HG02623 (cell line): Measurements from ENCODE around the gene IL17C.

Experiments
- ATAC-seq: cut with Tn5 transposase; IDR thresholded peaks from one replicate; pipeline ENCODE4 v1.9.1; 2021; ENCODE audit warnings: moderate library complexity; ENCODE audit not compliant: unreplicated experiment

The IL17C gene, protein sequence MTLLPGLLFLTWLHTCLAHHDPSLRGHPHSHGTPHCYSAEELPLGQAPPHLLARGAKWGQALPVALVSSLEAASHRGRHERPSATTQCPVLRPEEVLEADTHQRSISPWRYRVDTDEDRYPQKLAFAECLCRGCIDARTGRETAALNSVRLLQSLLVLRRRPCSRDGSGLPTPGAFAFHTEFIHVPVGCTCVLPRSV

DNA sequence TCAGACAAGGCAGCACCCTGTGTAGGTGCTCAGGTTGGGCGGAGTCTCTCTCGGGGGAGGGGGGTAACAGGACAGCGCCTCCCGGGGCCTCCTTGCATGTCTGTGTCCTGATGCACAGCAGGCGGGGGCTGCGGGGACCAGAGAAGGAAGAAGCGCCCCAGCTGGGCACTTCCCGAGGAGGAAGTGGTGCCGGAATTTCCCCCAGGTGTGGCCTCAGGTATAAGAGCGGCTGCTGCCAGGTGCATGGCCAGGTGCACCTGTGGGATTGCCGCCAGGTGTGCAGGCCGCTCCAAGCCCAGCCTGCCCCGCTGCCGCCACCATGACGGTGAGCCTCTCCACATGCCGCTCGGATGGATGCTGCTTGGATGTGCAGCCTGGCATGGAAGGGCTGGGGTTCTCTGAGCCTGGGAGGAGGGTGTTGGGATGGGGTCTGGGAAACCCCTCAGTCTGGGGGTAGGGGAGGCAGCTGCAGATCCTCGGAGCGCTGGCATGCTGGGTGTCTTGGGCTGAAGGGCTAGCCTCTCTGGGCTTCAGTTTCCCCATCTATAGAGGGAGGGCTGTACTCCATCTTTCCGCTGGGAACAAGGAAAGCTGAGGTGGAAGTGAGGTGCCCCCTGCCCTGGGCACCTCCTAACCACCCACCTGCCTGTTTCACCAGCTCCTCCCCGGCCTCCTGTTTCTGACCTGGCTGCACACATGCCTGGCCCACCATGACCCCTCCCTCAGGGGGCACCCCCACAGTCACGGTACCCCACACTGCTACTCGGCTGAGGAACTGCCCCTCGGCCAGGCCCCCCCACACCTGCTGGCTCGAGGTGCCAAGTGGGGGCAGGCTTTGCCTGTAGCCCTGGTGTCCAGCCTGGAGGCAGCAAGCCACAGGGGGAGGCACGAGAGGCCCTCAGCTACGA, at the start of gene IL17C:
TSS of gene IL17C (plus strand) at position 250 of the 908 bp plus-strand sequence. CDS start at position 320, 70 bp downstream.
- ATAC-seq: no peak

DNA sequence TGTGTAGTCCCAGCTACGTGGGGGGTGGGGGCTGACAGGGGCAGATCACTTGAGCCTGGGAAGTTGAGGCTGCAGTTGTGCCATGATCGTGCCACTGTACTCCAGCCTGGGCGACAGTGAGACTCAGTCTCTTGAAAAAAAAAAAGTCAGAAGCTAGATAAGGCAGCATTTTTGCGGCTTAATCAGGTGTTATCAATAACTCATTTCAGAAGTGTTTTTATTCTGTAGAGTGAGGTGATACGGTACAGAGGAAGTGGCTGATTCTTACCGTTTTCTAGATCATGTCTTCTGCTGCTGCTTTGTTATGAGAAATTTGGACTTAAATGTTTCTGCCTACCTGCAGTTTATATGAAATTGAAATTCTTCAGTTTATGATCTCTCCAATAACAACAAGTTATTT, 49.6 kb upstream of the IL17C start:
- no peak for ATAC-seq

DNA sequence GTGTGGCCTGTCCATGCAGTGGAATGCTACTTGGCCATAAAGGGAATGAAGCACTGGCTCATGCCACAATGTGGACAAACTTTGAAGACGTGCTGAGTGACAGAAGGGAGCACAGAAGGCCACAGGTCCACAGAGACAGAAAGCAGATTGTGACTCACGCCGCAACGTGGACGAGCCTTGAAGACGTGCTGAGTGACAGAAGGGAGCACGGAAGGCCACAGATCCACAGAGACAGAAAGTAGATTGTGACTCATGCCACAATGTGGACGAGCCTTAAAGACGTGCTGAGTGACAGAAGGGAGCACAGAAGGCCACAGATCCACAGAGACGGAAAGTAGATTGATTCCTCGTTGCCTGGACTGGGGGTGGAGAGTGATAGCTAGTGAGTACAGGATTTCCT, 48.9 kb upstream of the IL17C start:
- no peak for ATAC-seq

DNA sequence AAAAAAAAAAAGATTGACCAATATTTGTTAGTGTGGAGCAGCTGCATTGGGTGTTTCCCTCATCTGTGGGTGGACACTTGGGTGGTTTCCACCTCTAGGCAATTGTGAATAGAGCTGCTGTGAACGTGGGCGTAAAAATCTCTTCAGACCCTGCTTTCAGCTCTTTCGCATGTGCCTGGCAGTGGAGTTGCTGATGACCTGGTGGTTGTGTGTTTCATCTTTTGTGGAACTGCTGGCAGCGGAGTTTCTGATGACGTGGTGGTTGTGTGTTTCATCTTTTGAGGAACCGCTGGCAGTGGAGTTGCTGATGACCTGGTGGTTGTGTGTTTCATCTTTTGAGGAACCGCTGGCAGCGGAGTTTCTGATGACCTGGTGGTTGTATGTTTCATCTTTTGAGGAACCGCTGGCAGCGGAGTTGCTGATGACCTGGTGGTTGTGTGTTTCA, 46.8 kb upstream of the IL17C start:
- ATAC-seq: no peak

DNA sequence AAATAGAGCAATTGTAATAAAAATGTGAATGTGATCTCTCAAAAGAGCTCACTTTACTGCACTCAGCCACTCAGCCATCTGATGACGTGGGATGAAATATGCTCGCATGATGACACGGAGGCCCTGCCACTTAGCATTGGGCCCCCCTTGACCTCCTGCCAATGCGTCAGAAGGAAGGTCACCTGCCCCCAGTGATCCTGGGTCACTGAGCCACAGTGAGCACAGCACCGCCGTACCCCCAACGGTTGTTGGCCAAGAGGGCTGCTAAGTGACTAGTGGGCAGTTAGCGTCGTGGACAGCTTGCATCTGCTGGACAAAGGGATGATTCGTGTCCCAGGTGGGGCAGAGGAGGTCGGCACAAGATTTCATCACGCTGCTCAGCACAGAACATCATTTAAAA, 45.3 kb upstream of the IL17C start:
- ATAC-seq: no peak

DNA sequence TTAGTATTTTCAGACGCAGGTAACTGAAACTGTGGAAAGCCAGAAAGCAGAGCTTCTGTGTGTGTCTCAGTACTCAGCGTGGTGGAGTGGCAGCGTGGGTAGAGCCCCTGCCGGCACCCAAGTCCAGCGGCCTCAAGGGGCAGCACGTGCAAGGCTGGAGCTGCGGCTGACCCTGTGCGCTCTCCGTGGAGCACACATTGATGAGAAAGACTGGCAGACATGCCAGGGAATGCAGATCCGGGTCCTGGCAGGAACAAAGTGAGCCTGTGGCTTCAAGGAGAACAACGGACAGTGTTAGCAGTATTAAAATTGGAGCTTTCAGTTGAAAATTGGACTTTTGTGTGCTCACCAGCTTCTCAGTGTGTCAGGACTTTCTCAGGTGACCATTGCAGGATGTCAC, 44.9 kb upstream of the IL17C start:
- ATAC-seq: no peak

DNA sequence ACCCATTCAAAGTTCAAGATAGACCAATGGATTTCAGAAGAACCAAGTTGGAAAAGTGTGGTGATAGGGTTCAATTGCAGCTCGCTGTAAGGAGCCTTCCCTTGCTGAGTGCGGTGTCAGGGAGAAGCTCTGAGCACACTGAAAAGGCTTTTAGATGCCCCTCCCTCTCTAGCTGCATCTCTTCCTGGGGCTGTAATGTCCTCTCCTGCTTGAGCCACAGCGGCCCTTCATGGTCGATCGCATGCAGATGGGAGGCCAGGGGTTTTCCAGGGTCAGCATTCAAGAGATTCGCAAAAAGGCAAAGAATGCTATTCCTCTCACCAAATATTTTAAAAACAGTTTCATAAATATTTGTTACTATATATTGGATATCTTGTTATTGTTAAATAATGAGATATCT, 44.5 kb upstream of the IL17C start:
- ATAC-seq: no peak

DNA sequence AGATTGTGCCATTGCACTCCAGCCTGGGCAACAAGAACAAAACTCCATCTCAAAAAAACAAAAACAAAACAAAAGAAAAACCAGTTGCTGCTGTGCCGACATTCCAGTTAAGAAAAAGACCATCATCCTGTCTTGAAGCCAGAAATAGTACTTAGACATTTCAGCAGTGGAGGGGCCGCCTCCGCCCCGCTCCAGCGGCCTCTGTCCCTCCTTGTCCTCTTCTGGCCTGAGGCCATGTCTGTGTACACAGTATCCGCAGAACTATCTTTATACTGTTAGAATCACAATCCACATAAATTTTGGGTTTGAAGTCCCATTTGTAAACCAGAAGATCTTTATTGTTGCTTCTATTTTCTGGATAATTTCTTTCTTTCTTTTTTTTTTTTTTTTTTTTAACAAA, 43.3 kb upstream of the IL17C start:
- no peak for ATAC-seq

DNA sequence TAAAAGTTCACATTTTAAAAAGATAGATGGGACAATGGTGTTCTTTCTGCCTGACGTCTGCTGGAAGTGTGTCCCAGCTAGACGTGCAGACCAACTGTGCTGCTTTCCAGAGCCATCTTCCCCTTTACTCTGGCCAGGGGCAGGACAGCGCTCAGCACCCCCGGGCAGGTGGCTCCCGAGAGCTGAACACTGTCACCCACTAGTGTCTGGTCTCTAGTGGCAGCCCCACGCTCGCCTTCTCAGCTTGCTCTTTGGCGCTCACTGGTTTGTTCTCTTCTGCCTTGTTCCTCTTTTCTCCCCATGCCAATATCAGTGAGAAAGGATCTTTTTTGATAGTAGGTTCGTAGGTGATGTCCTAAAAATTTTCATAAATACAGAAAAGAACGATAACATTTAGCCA, 42.5 kb upstream of the IL17C start:
- no peak for ATAC-seq

DNA sequence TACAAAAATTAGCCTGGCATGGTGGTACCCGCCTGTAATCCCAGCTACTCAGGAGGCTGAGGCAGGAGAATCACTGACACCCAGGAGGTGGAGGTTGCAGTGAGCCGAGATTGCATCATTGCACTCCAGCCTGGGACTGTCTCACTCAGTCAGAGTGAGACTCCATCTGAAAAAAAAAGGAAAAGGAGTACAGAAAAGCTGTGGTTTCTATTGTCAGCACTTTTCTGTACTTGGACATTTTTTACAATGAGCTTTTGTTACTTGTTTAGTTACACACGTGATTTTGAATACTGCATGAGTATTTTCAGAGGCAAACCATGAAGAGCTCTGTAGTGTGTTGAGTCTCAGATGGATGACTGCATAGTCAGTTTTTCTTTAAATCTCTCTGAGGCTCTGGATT, 41.9 kb upstream of the IL17C start:
- no peak for ATAC-seq

DNA sequence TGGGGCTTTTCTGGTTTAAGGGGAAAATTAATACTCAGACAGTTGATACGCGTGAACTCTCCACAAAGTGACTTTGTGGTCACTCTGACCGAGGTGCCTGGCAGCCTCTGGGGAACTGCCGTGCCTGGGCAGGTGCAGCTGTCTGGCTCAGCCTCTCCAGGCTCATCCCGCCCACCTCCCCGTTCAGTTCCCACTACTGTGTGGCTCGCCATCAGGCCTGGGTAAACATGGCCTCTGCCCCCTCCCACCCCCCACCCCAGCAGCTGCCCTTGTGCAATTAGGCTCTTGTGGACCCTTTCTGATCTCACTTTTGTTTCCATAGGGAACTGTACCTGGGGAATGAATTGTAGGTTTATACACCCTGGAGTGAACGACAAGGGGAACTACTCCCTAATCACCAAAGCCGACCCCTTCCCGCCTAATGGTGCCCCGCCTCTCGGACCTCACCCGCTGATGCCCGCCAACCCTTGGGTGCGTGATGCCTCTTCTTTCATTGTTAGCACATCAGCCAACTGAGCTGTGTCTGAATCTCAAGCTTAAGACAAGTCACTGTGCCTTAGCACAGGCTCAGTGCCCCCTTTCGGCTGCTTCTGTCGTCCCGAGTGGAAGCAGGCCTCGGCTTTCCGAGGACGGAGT, 40.4 kb upstream of the IL17C start:
- no peak for ATAC-seq

DNA sequence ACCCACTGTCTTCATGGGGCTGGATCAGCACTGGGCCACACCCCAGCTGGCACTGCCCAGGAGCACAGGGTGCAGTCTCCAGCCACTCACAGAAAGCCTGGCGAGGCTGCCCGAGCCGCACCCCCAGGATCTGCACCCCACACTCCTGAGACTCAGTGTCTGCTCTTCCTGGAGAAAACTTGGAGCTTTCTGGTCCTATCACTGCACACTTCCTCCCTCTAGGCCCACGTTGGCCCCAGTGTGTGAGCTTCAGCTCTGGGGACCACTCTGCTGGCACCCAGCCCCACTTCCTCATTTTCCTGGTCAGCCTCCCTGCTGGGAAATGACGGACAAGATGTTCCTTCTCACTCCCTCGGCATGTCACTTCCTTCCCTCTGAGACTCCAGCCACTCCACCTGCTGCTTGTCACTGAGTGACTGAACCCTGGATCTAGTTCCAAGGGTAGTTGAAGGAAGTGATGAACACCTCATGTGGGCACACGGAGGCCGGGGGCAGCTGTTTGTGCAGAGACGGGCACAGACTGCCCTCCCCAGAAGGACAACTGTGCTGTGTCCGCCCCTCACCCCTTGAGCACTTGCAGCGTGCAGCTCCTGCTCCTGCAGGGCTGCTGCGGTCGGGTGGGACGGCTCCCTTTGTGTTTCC, 39.2 kb upstream of the IL17C start:
- no peak for ATAC-seq

DNA sequence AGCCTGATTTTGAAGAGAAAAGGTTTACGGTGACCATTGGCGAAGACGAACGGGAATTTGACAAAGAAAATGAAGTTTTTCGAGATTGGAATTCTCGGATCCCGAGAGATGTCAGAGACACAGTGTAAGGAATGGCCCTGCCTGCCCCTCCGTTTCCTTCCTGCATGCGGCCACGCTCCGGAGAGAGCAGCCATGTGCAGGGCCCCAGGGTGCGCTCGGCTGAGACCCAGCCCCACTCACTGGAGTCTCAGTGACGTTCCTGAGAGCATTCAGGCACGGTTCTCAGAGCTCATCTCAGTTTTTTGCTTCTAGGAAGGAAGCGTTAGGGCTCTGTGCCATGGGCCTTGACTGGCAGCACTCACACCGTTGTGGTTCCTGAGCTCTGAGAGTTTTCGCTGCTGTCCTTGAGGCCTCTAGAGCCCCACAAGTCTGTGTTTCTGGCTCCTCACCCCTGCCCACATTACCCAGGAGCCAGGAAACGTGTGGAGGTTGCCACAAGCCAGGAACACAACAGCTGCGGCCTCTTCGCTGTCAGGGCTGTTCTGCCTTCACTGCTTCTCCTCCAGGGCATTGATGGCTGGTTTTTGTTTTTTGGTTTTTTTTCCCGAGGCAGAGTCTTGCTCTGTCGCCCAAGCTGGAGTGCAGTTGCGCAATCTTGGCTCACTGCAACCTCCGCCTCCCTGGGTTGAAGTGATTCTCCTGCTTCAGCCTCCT, 38.4 kb upstream of the IL17C start:
- no peak for ATAC-seq

DNA sequence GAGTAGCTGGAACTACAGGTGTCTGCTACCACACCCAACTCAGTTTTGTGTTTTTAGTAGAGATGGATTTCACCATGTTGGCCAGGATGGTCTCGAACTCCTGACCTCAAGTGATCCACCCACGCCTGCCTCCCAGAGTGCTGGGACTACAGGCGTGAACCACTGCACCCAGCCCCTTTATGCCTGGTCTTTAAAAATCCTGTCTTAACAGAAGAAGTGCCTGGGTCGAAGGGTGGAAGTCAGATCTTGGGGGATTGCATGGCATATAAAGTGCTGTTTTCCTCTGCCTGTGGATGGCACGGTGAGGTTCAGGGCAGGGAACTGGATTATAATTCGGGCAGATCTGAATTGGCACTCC, 37.9 kb upstream of the IL17C start:
- ATAC-seq: no peak

DNA sequence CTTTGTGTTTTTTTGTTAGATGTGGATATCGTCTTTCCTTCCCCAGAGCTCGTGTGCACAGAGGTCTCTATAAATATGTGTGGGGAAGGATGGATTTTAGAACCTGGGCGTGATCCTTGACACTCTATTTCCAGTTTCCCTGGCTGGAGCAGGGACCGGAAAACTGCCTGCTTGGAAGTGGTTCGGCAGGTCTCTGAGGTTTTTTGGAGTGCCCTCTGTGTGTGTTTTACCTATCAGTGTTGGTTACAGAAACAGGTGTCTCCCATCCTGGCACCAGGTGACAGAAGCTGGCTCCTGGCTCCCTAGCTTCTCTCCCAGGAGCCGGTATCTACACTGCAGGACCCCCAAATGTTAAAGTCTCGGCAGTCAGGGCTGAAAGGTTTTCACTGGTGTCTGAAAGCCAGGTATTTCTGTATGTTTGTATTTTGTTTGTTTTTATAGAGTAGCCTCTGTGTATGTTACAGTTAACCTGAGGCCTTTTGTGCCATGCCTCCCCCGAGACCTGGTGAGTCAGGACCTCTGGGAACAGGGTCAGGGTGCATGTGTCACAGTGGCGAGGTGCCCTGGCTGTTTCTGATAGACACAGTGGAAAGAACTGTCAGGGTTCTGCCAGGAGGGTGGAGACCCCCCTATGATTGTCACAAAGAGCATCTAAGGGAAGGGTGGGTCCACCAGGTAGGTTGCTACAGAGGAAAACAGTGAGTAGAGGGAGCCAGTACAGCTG, 36.9 kb upstream of the IL17C start:
- no peak for ATAC-seq

DNA sequence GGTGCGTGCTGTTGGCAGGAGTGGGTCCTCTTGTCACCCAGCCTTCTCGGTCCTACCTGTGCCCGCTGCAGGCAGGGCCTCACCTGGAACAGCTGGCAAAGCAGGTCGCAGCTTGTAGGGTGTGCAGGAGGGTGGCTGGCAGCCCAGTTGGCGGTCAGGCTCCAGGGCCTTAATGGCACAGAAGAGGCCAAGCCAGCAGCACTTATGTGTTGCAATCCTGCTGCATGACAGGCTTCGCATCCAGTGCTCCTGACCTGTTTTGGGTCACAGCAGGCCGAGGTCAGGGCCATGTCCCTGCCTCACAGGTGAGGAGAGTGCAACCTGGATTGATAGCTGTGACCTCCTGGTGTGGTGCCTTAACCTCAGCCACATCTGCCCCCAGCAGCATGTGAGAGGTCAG, 36.3 kb upstream of the IL17C start:
- no peak for ATAC-seq

DNA sequence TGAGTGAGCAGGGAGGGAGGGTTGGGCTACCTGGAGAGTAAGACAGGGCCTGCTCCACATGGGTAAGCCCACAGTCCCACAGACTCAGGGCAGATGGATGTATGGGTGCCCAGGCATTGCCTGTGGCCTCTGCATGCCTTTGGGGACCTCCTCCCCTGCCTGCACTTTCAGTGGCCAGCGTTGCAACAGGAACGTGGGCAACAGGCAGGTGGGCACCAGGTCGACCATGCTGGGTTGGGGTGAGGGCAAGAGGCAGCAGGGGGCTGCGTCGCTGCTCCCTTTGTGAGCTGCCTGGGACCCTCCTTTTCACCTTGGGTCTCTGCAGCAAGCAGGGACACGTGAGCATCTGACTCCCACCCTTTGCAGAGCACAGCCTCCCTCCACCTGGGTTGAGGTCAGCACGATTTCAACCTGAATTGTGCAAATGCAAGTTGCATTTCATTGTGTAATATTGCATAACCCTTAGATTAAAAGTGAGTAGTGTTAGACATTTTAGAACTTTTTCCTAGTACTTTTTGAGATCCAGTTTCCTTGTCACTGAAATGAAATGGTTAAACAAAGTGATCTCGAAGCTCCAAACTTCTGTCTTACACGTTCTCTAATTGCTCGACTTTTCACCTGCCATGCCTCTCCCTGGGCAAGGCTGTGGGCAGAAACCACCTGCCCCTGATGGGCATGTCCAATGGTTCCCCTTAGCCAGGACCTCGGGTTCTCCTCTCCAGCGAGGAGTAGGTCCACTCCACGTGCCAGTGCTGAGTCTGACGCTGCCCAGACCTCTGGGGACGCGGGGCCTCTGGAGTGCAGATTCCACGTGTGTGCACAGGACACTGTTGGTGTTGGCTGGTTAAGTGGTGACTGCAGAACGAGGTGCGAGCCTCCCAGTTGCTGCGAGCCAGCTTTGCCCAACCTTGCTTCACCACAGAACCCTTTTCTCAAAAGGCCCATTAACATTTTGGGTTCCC, 32.9 kb upstream of the IL17C start:
- ATAC-seq: no peak

DNA sequence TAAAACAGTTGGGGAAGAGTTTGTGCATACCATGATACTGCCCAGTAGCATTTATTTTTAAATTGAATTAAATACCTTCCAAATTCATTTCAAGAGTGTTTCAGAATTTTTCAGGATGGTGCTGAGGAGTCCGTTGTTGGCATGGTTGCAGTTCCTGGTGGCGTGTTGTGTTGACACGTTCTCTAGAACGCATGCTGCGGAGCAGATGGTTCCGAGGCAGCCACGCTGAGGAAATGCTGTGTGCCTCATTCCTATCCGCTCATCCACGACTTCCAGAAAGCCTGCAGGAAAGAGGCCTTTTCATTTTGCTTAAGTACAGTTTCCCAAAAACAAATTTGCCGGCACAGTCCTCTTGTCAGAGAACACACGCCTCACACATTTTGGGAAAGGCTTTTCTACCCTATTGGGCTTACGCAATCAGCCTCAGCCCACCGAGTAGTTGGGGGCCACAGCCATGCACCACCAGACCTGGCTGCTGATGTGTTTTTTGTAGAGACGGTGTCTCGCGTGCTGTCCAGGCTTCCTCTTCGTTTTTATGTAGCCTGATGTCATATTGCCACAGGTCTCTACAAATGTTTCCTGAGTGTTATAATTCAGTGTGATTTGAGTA, 32.1 kb upstream of the IL17C start:
- ATAC-seq: no peak

DNA sequence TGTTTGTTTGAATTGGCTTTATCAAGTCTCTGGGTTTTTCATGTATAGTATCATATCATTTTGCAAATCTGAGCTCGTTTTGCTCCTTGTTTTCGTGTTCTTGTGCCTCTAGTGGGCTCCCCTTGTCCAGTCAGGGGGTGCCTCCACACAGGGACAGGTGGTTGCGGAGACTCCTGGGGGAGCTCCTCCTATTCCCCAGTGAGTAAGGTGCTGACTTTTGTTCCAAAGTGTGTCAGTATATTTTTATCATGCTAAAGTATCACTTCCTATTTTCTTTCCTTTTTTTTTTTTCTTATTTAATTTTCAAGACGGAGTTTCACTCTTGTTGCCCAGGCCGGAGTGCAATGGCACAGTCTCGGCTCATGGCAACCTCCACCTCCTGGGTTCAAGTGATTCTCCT, 30.3 kb upstream of the IL17C start:
- no peak for ATAC-seq
